OCI-M1 (cell line): ENCODE data around the gene SIX6.

ENCODE experiments used
- DNase-seq: peaks from one replicate; lab custom pipeline; 2025; lab: John Stamatoyannopoulos, UW

The SIX6 gene

DNA sequence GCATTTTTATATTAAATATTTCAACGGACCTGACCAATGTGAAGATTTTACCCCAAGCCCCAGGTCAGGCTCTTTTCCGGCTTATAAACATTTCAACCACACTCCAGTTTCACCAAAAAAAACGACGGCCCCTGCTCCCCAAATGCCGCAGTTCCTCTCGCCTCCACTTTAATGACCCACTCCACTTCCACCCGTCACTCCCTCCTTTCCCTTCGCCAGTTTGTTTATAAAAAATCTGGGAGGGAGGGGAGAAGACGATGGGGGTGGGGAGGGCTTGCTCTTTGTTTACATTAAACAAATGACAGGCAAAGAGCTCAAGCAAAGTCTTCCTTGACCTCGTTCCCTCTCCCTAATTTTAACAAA is 5.4 kb downstream of the SIX6 start:
- DNase-seq: no peak

DNA sequence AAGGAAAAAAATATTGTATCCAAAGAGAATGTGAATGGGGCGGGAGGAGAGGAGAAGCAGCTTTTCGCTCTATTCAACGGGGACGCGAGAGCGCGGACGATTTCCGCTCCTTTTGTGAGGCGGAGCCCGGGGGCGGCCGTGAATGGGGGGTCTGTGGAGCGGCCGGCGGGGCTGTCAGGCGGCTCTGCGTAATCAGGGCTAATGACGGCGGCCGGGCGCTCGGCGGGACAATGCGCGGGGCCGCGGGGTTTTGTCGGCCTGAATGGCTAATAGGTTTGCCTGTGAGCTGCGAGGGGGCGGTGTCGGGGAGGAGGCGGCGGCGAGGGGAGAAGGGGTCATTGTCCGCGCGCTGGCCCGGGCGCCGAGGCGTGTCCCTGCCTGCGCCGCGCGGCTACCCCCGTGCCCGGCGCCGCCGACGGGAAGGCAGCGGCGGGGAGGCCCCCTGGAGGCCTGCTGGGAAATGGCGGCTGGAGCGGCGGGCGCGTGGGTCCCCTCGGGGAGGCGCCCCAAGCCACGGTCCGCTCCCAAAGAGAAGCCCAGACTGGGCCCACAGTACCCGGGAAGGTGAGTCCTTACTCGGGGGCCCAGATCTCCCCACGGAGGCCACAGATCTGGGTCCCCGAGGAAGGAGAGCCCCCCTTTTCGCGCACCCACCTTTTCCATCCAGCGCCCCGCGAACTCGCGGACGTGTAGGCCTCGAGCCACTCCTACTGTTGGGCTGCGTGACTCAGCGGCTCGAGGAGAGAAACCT is 6.0 kb downstream of the SIX6 start:
- no peak for DNase-seq

DNA sequence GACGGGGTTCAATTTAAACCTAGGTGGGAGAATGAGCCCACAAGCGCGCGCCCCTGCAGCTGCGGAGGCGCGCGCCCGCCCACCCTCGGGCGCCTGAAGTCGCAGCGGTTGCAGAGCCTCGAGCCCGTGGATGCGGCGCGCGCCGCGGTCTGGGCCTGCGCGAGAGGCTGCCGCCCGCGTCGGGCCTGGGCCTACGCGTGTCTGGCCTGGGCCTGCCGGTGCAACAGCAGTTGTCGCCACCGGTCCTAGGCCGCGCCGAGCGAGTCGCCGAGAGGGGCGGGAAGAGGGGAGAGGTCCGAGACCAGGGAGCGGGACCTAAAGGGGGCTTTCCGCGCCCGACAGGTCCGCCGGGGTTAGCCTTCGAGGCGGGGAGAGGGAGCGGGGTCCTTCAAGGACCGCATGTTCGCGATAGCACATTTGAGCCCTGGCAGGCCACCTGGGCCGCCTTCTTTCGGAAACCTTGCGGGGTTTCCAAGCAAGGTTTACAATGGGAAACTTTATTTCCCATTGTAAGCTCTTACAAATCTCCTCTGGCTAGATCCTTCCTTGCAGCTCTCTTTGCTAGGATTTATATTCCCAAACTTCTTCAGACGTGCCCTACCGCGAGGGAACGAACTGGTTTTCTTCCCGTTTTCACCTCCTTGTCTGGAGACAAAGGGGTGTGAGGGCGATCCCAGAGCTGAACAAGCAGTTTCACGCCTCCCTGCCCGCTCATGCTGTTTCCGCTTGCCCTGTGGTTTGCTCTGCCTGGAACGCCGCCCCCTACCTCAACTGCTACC is 6.8 kb downstream of the SIX6 start:
- DNase-seq: no peak

DNA sequence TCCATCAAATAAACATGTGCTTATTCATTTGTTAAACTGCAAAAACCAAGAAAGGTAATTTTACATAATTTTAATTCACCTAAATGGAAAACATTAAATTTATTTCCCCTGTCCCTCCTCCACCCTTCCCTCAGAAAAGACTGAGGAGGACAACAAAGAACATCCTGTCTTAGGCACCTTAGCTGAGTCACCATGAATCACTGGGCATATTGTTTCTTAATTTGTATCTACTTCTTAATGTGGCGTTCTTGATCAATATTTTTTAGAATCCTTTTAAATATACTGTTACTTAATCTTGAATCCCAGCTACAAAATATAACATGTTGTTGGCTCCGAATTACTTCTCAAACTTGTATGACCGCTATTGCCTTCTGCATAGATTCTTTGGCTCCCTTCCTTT is 23.5 kb downstream of the SIX6 start:
- no peak for DNase-seq

DNA sequence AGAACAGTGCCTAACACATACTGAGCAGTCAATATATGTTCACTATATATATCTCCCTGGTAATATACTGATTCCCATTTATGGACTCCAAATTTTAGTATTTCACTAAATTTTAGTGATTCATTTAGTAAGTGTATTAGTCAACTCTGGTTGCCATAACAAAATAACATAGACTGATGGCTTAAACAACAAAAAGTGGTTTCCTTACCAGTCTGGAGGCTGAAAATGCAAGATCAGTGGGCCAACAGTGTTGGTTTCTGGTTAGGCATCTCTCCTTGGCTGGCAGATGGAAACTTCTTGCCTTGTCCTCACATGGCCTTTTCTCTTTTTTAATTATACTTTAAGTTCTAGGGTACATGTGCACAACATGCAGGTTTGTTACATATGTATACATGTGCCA is 28.7 kb downstream of the SIX6 start:
- no peak for DNase-seq

DNA sequence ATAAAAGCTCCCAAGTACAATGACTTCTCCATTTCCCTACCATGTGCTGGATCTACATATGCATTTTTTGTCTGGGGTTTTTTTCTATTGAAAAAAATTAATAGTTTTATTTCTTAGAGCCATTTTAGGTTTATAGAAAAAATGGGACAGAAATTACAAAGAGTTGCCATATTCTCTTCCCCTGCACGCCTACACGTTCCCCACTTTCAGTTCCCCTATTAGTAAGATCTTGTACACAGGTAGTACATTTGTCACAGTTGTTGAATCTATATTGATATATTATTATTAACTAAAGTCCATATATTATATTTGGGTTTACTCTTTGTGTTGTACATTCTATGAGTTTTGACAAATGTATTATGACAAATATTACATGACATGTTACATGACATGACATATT is 35.7 kb downstream of the SIX6 start:
- DNase-seq: no peak

DNA sequence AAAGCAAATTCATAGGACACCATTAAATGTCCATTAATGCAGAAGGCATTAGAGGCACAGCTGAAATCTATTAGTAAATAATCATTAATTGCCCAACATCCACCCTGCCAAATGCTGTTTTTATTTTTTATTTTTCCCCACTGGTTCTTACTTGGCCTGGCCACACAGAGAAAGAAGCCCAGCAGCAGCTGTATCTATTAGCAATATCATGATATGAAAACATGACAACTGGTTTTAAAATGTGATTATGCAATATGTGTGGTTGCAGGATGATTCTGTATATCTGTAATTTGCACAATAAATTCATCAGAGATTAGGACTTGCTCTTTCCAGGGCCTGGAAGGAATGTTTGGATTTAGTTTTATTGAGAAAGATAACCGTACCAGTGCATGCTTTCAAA is 44.9 kb downstream of the SIX6 start:
- DNase-seq: no peak

DNA sequence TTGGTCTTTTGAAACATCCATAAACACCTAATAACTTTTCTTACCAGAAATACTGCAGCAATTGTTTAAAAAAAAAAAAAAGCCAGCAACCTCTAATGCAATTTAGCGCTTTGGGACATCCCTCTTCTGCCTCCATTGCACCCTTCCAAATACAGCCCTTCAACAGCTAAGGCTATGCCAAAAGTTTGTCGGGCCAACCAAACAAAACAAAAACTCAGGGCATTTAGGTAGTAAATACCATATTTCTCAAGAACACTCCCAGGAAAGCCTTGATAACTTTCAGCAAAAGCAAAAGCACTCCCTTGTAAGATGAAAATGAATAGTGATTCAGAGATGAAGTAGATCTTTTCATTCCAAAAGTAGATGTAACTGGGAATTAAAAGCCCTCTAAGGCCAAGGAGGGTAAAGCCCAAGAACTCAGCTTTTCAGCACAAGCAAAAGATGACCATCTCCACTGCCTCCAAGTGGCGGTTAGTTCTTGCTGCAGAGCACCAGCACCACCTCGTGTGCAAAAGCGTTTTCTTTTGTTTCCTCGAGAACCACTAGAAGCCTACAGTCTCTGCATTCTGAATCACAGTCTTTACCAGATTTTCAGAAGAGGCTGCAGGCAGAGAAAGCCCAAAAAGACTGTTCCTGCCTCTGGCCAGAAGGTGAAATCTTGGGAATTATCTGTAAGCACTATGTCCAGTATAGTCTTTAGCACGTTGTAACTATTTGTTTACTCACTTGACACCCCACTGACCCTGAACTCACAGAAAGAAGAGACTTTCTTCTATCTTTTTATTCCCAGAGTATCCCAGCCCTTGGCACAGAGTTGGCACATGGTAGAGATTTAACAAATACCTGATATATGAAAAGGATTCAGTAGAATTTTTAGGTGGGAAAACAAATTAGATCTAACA is 53.1 kb downstream of the SIX6 start:
- peak; percentile 78 for DNase-seq
